Measurements from ENCODE around the gene FSD1L. TPM values are rescaled to one million over a fixed set of nuclear protein-coding genes. Genes with fewer than 3 reads are reported as not detected.
A peak's percentile ranks its signal among the peaks of the same experiment; 100 is the strongest.
"Not testable (repeated sequence)": the region's sequence is repeated elsewhere in the genome, so short reads cannot be mapped to it uniquely, and the experiment has no call there.

Gene FSD1L
- total RNA-seq, 3 donors from 2014 or later (not counting 1 experiment from before 2014, with no cell fraction given): 2.0 to 4.2 (median 2.1) TPM

DNA sequence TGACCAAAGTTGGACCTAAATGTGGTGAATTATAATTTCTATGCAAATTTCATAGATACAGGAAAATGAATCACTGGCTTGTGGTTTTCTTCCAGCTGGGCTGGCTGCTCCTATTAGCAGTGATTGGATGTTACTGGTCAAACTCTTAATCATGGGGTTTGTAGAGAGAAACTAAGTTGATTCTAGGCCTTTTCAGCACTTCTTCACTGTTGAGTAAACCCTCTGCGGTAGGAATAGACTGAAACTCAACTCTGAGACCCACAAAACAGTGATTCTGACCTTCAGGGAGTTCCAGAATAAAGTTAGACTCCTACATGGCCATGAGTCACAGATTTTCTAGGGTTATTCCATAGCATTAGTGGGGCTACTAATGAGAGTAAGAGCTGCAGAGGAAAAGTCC, 62.2 kb downstream of the FSD1L start:
- 94% methylated on average over 1 of the region's 1 CpG for WGBS (ENCODE audit: insufficient coverage)
- no peak overlapping the region for H3K27ac Mint-ChIP-seq
- H3K4me1 Mint-ChIP-seq: no peaks in the 10 kb centered on the region
- no peak overlapping the region for H3K27ac ChIP-seq (ENCODE audit: low read length)
- H3K27me3 Mint-ChIP-seq (ENCODE audit: low read depth in 2 of 2): no peaks in the 10 kb centered on the region
- no peaks in the 10 kb centered on the region for H3K4me1 ChIP-seq (ENCODE audit: control insufficient read depth, insufficient read depth, low read length)
- no peak for ATAC-seq
- intact Hi-C loops (cut with micrococcal nuclease): no loop called here
- H3K4me3 Mint-ChIP-seq: no peak overlapping the region
- TF ChIP-seq, protein P1, sequence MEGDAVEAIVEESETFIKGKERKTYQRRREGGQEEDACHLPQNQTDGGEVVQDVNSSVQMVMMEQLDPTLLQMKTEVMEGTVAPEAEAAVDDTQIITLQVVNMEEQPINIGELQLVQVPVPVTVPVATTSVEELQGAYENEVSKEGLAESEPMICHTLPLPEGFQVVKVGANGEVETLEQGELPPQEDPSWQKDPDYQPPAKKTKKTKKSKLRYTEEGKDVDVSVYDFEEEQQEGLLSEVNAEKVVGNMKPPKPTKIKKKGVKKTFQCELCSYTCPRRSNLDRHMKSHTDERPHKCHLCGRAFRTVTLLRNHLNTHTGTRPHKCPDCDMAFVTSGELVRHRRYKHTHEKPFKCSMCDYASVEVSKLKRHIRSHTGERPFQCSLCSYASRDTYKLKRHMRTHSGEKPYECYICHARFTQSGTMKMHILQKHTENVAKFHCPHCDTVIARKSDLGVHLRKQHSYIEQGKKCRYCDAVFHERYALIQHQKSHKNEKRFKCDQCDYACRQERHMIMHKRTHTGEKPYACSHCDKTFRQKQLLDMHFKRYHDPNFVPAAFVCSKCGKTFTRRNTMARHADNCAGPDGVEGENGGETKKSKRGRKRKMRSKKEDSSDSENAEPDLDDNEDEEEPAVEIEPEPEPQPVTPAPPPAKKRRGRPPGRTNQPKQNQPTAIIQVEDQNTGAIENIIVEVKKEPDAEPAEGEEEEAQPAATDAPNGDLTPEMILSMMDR (IDR thresholded peaks at IDR 0.05): no peak
- H3K27me3 ChIP-seq (ENCODE audit: control insufficient read depth, insufficient read depth, low read length): no peaks in the 10 kb centered on the region
- no peak overlapping the region for H3K4me3 ChIP-seq (ENCODE audit: low read length)
- DNase-seq: no peak
- H3K36me3 ChIP-seq (ENCODE audit: control insufficient read depth, insufficient read depth, low read length): no peaks in the 10 kb centered on the region
- H3K36me3 Mint-ChIP-seq: no peaks in the 10 kb centered on the region
- H3K9me3 Mint-ChIP-seq: no peaks in the 10 kb centered on the region
- no peaks in the 10 kb centered on the region for H3K9me3 ChIP-seq (ENCODE audit: control insufficient read depth, insufficient read depth, low read length)

DNA sequence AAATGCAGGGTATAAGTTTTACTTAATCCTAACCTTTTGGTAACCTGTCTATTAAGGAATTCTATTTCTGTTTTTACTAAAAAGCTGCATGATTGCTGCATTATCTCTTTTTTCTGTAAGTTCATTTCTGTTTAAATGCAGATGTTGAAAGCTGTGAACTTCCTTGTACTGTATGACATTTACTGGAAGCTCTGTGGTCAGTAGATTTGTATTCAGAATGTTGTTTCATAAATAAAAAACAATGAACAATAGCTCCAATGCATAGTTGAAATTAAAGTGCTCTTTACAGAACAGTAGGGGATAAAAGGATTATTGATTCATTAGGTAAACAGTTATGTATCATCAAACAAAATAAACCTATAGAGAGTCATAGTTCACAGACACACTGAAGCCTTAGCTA, 63.6 kb downstream of the FSD1L start:
- Mint-ChIP-seq H3K36me3 (no peaks in the 10 kb centered on the region), H3K4me3 (no peak overlapping the region), H3K27me3 (ENCODE audit: low read depth in 2 of 2) (no peaks in the 10 kb centered on the region), H3K4me1 (no peaks in the 10 kb centered on the region), H3K9me3 (no peaks in the 10 kb centered on the region), H3K27ac (no peak overlapping the region)
- Histone ChIP-seq H3K9me3 (ENCODE audit: control insufficient read depth, insufficient read depth, low read length) (no peaks in the 10 kb centered on the region), H3K4me1 (ENCODE audit: control insufficient read depth, insufficient read depth, low read length) (no peaks in the 10 kb centered on the region), H3K4me3 (ENCODE audit: low read length) (no peak overlapping the region), H3K27ac (ENCODE audit: low read length) (no peak overlapping the region), H3K36me3 (ENCODE audit: control insufficient read depth, insufficient read depth, low read length) (no peaks in the 10 kb centered on the region), H3K27me3 (ENCODE audit: control insufficient read depth, insufficient read depth, low read length) (no peaks in the 10 kb centered on the region)
- intact Hi-C loops (cut with micrococcal nuclease): no loop called here
- DNase-seq (no peak), ATAC-seq (no peak)
- TF ChIP-seq, protein P1 (IDR thresholded peaks at IDR 0.05): no peak

DNA sequence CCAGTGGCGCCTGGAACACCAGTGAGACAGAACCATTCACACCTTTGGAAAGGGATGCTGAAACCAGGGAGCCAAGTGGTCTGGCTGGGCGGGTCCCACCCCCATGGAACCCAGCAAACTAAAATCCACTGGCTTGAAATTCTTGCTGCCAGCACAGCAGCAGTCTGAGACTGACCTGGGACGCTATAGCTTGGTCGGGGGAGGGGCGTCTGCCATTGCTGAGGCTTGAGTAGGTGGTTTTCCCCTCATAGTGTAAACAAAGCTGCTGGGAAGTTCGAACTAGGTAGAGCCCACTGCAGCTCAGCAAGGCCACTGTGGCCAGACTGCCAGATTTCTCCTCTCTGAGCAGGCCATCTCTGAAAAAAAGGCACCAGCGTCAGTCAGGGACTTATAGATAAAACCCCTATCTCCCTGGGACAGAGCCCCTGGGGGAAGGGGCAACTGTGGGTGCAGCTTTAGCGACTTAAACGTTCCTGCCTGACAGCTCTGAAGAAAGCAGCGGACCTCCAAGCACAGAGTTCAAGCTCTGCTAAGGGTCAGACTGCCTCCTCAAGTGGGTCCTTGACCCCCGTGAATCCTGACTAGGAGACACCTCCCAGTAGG, 68.1 kb downstream of the FSD1L start:
- Mint-ChIP-seq H3K36me3 (no peaks in the 10 kb centered on the region), H3K27me3 (ENCODE audit: low read depth in 2 of 2) (no peaks in the 10 kb centered on the region), H3K4me1 (no peaks in the 10 kb centered on the region), H3K4me3 (no peak overlapping the region), H3K9me3 (no peaks in the 10 kb centered on the region), H3K27ac (no peak overlapping the region)
- H3K9me3 ChIP-seq (ENCODE audit: control insufficient read depth, insufficient read depth, low read length): no peaks in the 10 kb centered on the region
- H3K4me1 ChIP-seq (ENCODE audit: control insufficient read depth, insufficient read depth, low read length): no peaks in the 10 kb centered on the region
- H3K27ac ChIP-seq (ENCODE audit: low read length): no peak overlapping the region
- no peak overlapping the region for H3K4me3 ChIP-seq (ENCODE audit: low read length)
- TF ChIP-seq, protein P1 (IDR thresholded peaks at IDR 0.05): no peak
- no peaks in the 10 kb centered on the region for H3K27me3 ChIP-seq (ENCODE audit: control insufficient read depth, insufficient read depth, low read length)
- no peaks in the 10 kb centered on the region for H3K36me3 ChIP-seq (ENCODE audit: control insufficient read depth, insufficient read depth, low read length)
- intact Hi-C loops (cut with micrococcal nuclease): no loop called here
- ATAC-seq (no peak), DNase-seq (no peak)
- WGBS (ENCODE audit: insufficient coverage): 94% methylated on average over 11 of the region's 11 CpGs

DNA sequence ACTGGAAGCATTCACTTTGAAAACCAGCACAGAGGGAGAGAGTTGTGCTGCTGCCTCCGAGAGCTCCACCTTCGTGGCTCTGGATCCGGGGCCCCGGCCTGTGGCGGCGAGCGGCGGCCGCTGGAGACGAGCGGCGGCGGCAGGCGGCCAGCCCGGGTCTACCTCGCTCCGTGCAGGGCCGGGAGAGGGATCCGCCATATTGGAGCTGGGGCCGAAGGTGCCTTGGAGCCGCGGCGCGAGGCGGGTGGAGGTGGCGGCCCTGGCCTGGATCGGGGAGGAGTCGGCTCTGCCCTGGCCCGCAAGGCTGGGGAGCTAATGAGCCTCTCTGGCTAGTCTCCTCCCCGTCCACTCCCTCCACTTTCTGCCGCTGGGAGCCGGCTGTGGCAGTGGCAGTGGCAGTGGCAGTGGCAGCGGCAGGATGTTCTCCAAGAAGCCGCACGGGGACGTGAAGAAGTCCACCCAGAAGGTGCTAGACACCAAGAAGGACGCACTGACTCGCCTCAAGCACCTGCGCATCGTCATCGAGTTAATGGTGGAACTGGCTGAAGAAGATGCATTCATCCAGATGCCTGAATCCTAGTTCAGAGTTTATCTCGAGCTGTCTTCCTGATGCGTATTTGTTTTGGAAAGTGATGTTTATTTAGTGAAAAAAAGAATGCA, 72.0 kb downstream of the FSD1L start:
- 94% methylated on average over 42 of the region's 43 CpGs for WGBS (ENCODE audit: insufficient coverage)
- not testable (repeated sequence) for H3K4me1 Mint-ChIP-seq, H3K36me3 Mint-ChIP-seq

DNA sequence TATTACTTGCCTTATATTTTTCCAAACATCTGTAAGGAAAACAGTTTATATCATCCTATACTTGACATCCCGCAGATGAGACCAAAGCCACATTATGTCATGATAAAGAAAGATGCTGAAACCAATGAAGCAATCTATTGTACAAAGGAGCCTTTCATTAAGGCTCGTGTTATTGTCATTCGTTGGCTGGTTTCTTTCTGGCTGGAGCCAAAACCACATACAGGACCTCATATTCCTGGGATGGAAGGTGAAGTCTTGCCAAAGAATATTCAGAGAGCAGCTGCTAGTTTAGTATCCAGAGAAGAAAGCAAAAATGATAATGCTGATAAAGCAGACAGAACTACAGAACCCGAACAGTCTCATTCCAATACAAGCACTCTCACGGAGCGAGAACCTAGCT, 73.2 kb downstream of the FSD1L start:
- H3K9me3 Mint-ChIP-seq; H3K36me3 ChIP-seq (ENCODE audit: control insufficient read depth, insufficient read depth, low read length); H3K4me3 Mint-ChIP-seq; H3K27me3 ChIP-seq (ENCODE audit: control insufficient read depth, insufficient read depth, low read length); H3K4me1 ChIP-seq (ENCODE audit: control insufficient read depth, insufficient read depth, low read length); H3K27ac Mint-ChIP-seq; H3K4me3 ChIP-seq (ENCODE audit: low read length); intact Hi-C loops (cut with micrococcal nuclease); H3K4me1 Mint-ChIP-seq; H3K27me3 Mint-ChIP-seq (ENCODE audit: low read depth in 2 of 2); H3K36me3 Mint-ChIP-seq; H3K9me3 ChIP-seq (ENCODE audit: control insufficient read depth, insufficient read depth, low read length); DNase-seq; ATAC-seq; H3K27ac ChIP-seq (ENCODE audit: low read length): not testable (repeated sequence)
- no CpG with 5 or more reads among the region's 6 CpGs for WGBS (ENCODE audit: insufficient coverage)

More for the DNA sequence above, 72.0 kb downstream of the FSD1L start:
- H3K27ac Mint-ChIP-seq; H3K27me3 Mint-ChIP-seq (ENCODE audit: low read depth in 2 of 2); H3K36me3 ChIP-seq (ENCODE audit: control insufficient read depth, insufficient read depth, low read length); intact Hi-C loops (cut with micrococcal nuclease); H3K9me3 Mint-ChIP-seq; H3K27me3 ChIP-seq (ENCODE audit: control insufficient read depth, insufficient read depth, low read length); H3K4me1 ChIP-seq (ENCODE audit: control insufficient read depth, insufficient read depth, low read length); H3K4me3 Mint-ChIP-seq; H3K9me3 ChIP-seq (ENCODE audit: control insufficient read depth, insufficient read depth, low read length): not testable (repeated sequence)
- Histone ChIP-seq H3K4me3 (ENCODE audit: low read length) (peak overlapping the region; percentile 35), H3K27ac (ENCODE audit: low read length) (peak overlapping the region; percentile 63)
- ATAC-seq (peak; percentile 69 to 88 (median 86)), DNase-seq (peak; percentile 26 to 42)
